Left ventricle myocardium inferior (tissue), 1 donor: ENCODE data around the gene CEP97. TPM values are rescaled to one million over a fixed set of nuclear protein-coding genes. Genes with fewer than 3 reads are reported as not detected.
"Not testable (repeated sequence)": the region's sequence is repeated elsewhere in the genome, so short reads cannot be mapped to it uniquely, and the experiment has no call there.

ENCODE experiments used
- DNase-seq: peaks from one replicate; pipeline ENCODE4 v3.0.0-alpha.2; 2020
- H3K27ac ChIP-seq: fragments of 200-600 bp; replicated peaks from 2 replicates; pipeline ENCODE4 v1.8.0; 2021
- H3K27me3 ChIP-seq: fragments of 200-600 bp; 2 replicates; pipeline ENCODE4 v1.8.0; 2021; ENCODE audit warnings: low read depth
- H3K36me3 ChIP-seq: fragments of 200-600 bp; 2 replicates; pipeline ENCODE4 v1.8.0; 2021
- H3K4me1 ChIP-seq: fragments of 200-600 bp; 2 replicates; pipeline ENCODE4 v1.8.0; 2021
- H3K4me3 ChIP-seq: fragments of 200-600 bp; 2 replicates; pipeline ENCODE4 v1.8.0; 2021; ENCODE audit warnings: mild to moderate bottlenecking, moderate library complexity
- H3K9me3 ChIP-seq: fragments of 200-600 bp; replicated peaks from 2 replicates; pipeline ENCODE4 v1.8.0; 2021
- intact Hi-C: fragments of 100-400 bp; cut with micrococcal nuclease; formaldehyde crosslinking; loops from one replicate; pipeline ENCODE4 v1.11.0; 2022
- total RNA-seq: library from RNA; stranded (reverse); fragmentation: NEBNext Ultra II Directional; extraction: Animal tissue kit (Norgen Biotek cat#: 25700); gene quantifications from one replicate; pipeline ENCODE4 v1.2.1, GENCODE V29; 2021
- TF ChIP-seq, protein P1 (sequence below): fragments of 200-600 bp; IDR thresholded peaks from 2 replicates; pipeline ENCODE4 v1.8.0; 2021; ENCODE audit warnings: antibody characterized with exemption, mild to moderate bottlenecking, borderline replicate concordance
- donor health status: DM: no; HTN: yes; CAD: no; lungs with severe emphysema.

The CEP97 gene
- total RNA-seq, 1 donor from 2014 or later = 5.9 TPM

GRCh38 chr3:101677436-101678286 is 46.8 kb upstream of the CEP97 start:
- Histone ChIP-seq H3K27me3 (no peaks in the 10 kb centered on the region), H3K36me3 (peaks cover 33% of the 10 kb centered on the region), H3K4me3 (peak overlapping the region; percentile 93), H3K4me1 (peaks cover 60% of the 10 kb centered on the region), H3K27ac (peak overlapping the region; percentile 99), H3K9me3 (no peaks in the 10 kb centered on the region)
- intact Hi-C loops = no loop called here
- TF ChIP-seq, protein P1, sequence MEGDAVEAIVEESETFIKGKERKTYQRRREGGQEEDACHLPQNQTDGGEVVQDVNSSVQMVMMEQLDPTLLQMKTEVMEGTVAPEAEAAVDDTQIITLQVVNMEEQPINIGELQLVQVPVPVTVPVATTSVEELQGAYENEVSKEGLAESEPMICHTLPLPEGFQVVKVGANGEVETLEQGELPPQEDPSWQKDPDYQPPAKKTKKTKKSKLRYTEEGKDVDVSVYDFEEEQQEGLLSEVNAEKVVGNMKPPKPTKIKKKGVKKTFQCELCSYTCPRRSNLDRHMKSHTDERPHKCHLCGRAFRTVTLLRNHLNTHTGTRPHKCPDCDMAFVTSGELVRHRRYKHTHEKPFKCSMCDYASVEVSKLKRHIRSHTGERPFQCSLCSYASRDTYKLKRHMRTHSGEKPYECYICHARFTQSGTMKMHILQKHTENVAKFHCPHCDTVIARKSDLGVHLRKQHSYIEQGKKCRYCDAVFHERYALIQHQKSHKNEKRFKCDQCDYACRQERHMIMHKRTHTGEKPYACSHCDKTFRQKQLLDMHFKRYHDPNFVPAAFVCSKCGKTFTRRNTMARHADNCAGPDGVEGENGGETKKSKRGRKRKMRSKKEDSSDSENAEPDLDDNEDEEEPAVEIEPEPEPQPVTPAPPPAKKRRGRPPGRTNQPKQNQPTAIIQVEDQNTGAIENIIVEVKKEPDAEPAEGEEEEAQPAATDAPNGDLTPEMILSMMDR = no peak
- DNase-seq = no peak

- DNase-seq, H3K27me3 ChIP-seq, H3K4me3 ChIP-seq, H3K9me3 ChIP-seq, intact Hi-C loops, H3K27ac ChIP-seq: not testable (repeated sequence)
- H3K36me3 ChIP-seq = peaks cover 45% of the 10 kb centered on the region
- H3K4me1 ChIP-seq = peaks cover 65% of the 10 kb centered on the region
These were observed 45.6 kb upstream of the CEP97 start for GRCh38 chr3:101678837-101679236.

GRCh38 chr3:101680466-101680865 is 43.9 kb upstream of the CEP97 start:
- DNase-seq = no peak
- H3K27me3 ChIP-seq = no peaks in the 10 kb centered on the region
- intact Hi-C loops = no loop called here
- H3K27ac ChIP-seq = no peak overlapping the region
- no peaks in the 10 kb centered on the region for H3K9me3 ChIP-seq
- TF ChIP-seq, protein P1 = no peak
- H3K4me1 ChIP-seq = peaks cover 67% of the 10 kb centered on the region
- H3K36me3 ChIP-seq = peaks cover 61% of the 10 kb centered on the region
- no peak overlapping the region for H3K4me3 ChIP-seq

- peaks cover 57% of the 10 kb centered on the region for H3K36me3 ChIP-seq
- DNase-seq = no peak
- TF ChIP-seq, protein P1 = no peak
- H3K27ac ChIP-seq = peak overlapping the region; percentile 92
- peaks cover 62% of the 10 kb centered on the region for H3K4me1 ChIP-seq
- H3K27me3 ChIP-seq = no peaks in the 10 kb centered on the region
- no peaks in the 10 kb centered on the region for H3K9me3 ChIP-seq
- intact Hi-C loops = no loop called here
- H3K4me3 ChIP-seq = peak overlapping the region; percentile 79
These were observed 39.4 kb upstream of the CEP97 start for GRCh38 chr3:101685050-101685400.

DNA sequence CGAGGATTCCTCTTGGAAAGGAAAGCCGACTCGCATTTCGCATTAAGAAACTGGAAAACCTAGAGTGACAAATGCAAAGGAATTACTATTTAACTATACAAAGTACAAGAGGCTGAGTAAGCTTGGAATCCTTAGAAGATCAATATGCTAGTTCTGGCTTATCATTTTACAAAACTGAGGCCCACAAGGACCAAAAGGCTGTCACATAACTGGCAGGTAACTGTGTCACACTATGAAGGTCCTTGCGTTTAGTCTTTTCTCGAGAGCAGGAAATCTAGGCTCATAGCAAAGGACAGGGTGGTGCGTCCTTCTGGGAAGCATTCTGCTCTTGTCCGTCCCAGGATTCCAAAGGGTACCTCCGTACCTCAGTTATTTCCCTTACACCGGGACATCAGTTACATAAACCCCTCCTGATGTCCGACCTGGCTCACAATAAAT is 38.5 kb upstream of the CEP97 start:
- TF ChIP-seq, protein P1 = no peak
- intact Hi-C loops = no loop called here
- Histone ChIP-seq H3K36me3 (peaks cover 48% of the 10 kb centered on the region), H3K4me1 (peaks cover 62% of the 10 kb centered on the region), H3K27me3 (no peaks in the 10 kb centered on the region), H3K27ac (peak overlapping the region; percentile 92), H3K9me3 (no peaks in the 10 kb centered on the region), H3K4me3 (peak overlapping the region; percentile 79)
- no peak for DNase-seq

DNA sequence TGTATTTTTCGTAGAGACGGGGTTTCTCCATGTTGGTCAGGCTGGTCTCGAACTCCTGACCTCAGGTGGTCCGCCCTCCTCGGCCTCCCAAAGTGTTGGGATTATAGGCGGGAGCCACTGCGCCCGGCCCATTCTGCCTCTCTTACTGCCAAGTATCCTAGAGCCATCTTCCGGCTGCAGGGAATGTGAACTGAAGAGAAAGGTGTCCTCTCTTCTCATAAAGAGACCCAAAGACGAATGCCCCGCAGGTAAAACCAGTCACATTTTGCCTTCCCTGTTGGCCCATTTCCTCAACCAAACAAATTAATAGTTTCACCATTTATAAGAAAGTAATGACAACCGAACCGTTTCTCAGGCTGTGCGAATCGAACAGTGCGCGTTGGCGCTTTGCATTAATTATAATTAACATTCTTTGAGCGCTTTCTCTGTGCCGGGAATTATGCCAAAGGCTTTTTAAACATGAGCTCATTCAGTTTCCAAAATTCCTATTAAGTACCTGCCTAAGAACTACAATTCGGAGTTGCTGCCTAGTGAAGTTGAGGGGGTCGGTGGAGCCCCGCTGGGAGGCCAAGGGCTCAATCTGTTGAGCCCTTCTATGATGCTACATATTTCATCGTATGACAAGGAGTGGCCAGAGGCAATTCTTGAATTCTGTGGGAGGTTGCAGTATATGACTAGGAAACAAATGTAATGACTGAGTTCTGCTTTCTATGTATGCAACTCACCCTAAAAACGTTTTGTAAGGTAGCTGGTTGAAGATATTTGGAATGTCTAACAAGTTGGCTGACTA is 37.1 kb upstream of the CEP97 start:
- peaks cover 51% of the 10 kb centered on the region for H3K4me1 ChIP-seq
- intact Hi-C loops = no loop called here
- TF ChIP-seq, protein P1 = no peak

More for the DNA sequence above, 37.1 kb upstream of the CEP97 start:
- Histone ChIP-seq H3K36me3 (peaks cover 33% of the 10 kb centered on the region), H3K27me3 (no peaks in the 10 kb centered on the region), H3K27ac (peak overlapping the region; percentile 92), H3K4me3 (peak overlapping the region; percentile 79), H3K9me3 (no peaks in the 10 kb centered on the region)
- no peak for DNase-seq
